MCF 10A (cell line): ENCODE results near the gene CUBN. TPM values are rescaled to one million over a fixed set of nuclear protein-coding genes. Genes with fewer than 3 reads are reported as not detected.

ENCODE experiments used
- BruUV-seq: library from RNA; stranded (reverse); fragments of 400-500 nt; replicated peaks from 2 replicates; lab custom pipeline; 2021; lab: Mats Ljungman, UMichigan
- CTCF ChIA-PET: fragments of 300-600 bp; sonication (Branson Sonifier 250); formaldehyde crosslinking; extraction: SDS; loops from one replicate; lab custom pipeline; 2021; ENCODE audit warnings: antibody characterized with exemption, inconsistent platforms; lab: Yijun Ruan, JAX
- POLR2A ChIA-PET: fragments of 300-600, 350-650 bp; sonication (Branson Sonifier 250); formaldehyde crosslinking; extraction: SDS; loops from one replicate; lab custom pipeline; 2020; ENCODE audit warnings: antibody characterized with exemption, inconsistent platforms; lab: Yijun Ruan, JAX
- DNase-seq: peaks from one replicate; pipeline ENCODE4 v3.0.0-alpha.2; 2018; ENCODE audit not compliant: unreplicated experiment
- H3K27ac Mint-ChIP-seq: one replicate; pipeline ENCODE4 v1.8.0; 2022; ENCODE audit warnings: mild to moderate bottlenecking, low read depth, mixed read lengths; ENCODE audit not compliant: unreplicated experiment
- H3K27me3 Mint-ChIP-seq: one replicate; pipeline ENCODE4 v1.8.0; 2022; ENCODE audit warnings: mixed read lengths; ENCODE audit not compliant: insufficient read depth, unreplicated experiment
- H3K36me3 Mint-ChIP-seq: one replicate; pipeline ENCODE4 v1.8.0; 2022; ENCODE audit warnings: mild to moderate bottlenecking, moderate library complexity, mixed read lengths; ENCODE audit not compliant: insufficient read depth, unreplicated experiment
- H3K4me1 Mint-ChIP-seq: one replicate; pipeline ENCODE4 v1.8.0; 2022; ENCODE audit warnings: mixed read lengths; ENCODE audit not compliant: insufficient read depth, unreplicated experiment
- H3K4me3 Mint-ChIP-seq: one replicate; pipeline ENCODE4 v1.8.0; 2022; ENCODE audit warnings: mild to moderate bottlenecking, moderate library complexity, mixed read lengths; ENCODE audit not compliant: unreplicated experiment
- H3K9me3 Mint-ChIP-seq: one replicate; pipeline ENCODE4 v1.8.0; 2022; ENCODE audit warnings: mixed read lengths; ENCODE audit not compliant: unreplicated experiment
- CTCF ChIP-seq: fragments of 200-600 bp; IDR thresholded peaks from one replicate; pipeline ENCODE4 v1.8.0; 2022; ENCODE audit warnings: antibody characterized with exemption, mild to moderate bottlenecking; ENCODE audit not compliant: unreplicated experiment
- intact Hi-C: fragments of 100-400 bp; cut with micrococcal nuclease; formaldehyde crosslinking; loops from 2 replicates; pipeline ENCODE4 v1.14.1; 2022
- total RNA-seq: library from RNA; stranded (reverse); gene quantifications from 2 replicates; pipeline ENCODE4 v1.2.3, GENCODE V29; 2022

The CUBN gene
- total RNA-seq, 1 experiment from 2014 or later: 1.3 TPM

- intact Hi-C loops: loop anchor here (10.0 kb wide), 1 partner anchor 207 kb away; no protein-coding TSS in a partner anchor
- Mint-ChIP-seq H3K36me3 (peaks cover 7% of the 10 kb centered on the region), H3K4me3 (no peak overlapping the region), H3K9me3 (no peaks in the 10 kb centered on the region), H3K27me3 (no peaks in the 10 kb centered on the region), H3K4me1 (peaks cover 49% of the 10 kb centered on the region), H3K27ac (peak overlapping the region; percentile 63)
- ChIA-PET CTCF (no interaction called here), POLR2A (interaction anchor here (1.4 to 5.3 kb wide), 2 partner anchors 14 to 154 kb away, joined by 3 to 27 read pairs; no protein-coding TSS in a partner anchor)
- TF ChIP-seq CTCF: no peak
- BruUV-seq: no TSS peak
- no peak for DNase-seq
Observed at GRCh38 chr10:17061418-17061817, 68.2 kb downstream of the CUBN start.

GRCh38 chr10:17060289-17060688 is 69.3 kb downstream of the CUBN start:
- Mint-ChIP-seq H3K4me3 (no peak overlapping the region), H3K9me3 (no peaks in the 10 kb centered on the region), H3K27ac (no peak overlapping the region), H3K36me3 (peaks cover 7% of the 10 kb centered on the region), H3K4me1 (peaks cover 49% of the 10 kb centered on the region), H3K27me3 (no peaks in the 10 kb centered on the region)
- no peak for DNase-seq
- BruUV-seq: no TSS peak
- TF ChIP-seq CTCF: no peak
- intact Hi-C loops: loop anchor here (10.0 kb wide), 1 partner anchor 205 kb away; no protein-coding TSS in a partner anchor
- ChIA-PET POLR2A (no interaction called here), CTCF (interaction anchor here (0.7 kb wide), 1 partner anchor 70 kb away, joined by 3 read pairs; no protein-coding TSS in a partner anchor)

- Mint-ChIP-seq H3K4me1 (peaks cover 49% of the 10 kb centered on the region), H3K4me3 (no peak overlapping the region), H3K27ac (no peak overlapping the region), H3K36me3 (peaks cover 7% of the 10 kb centered on the region), H3K9me3 (no peaks in the 10 kb centered on the region), H3K27me3 (no peaks in the 10 kb centered on the region)
- no peak for TF ChIP-seq CTCF
- intact Hi-C loops: no loop called here
- no TSS peak for BruUV-seq
- CTCF ChIA-PET: interaction anchor here (0.9 kb wide), 1 partner anchor 173 kb away, joined by 3 read pairs; no protein-coding TSS in a partner anchor
- POLR2A ChIA-PET: no interaction called here
- peak; percentile 30 for DNase-seq
Observed at GRCh38 chr10:17059197-17059688, 70.4 kb downstream of the CUBN start.

GRCh38 chr10:17058093-17058492 is 71.5 kb downstream of the CUBN start:
- Mint-ChIP-seq H3K36me3 (peaks cover 7% of the 10 kb centered on the region), H3K9me3 (no peaks in the 10 kb centered on the region), H3K27me3 (no peaks in the 10 kb centered on the region), H3K4me3 (no peak overlapping the region), H3K27ac (no peak overlapping the region), H3K4me1 (peaks cover 38% of the 10 kb centered on the region)
- intact Hi-C loops: no loop called here
- ChIA-PET POLR2A (interaction anchor here (0.7 kb wide), 1 partner anchor 35 kb away, joined by 3 read pairs; no protein-coding TSS in a partner anchor), CTCF (interaction anchor here (0.6 kb wide), 1 partner anchor 87 kb away, joined by 5 read pairs; no protein-coding TSS in a partner anchor)
- DNase-seq: no peak
- no TSS peak for BruUV-seq
- no peak for TF ChIP-seq CTCF
